SH-SY5Y (cell line): Measurements from ENCODE around the gene LCE2A.
"Not testable (repeated sequence)": the region's sequence is repeated elsewhere in the genome, so short reads cannot be mapped to it uniquely, and the experiment has no call there.

Experiments used
- GATA2 ChIP-seq: IDR thresholded peaks from 2 replicates; pipeline ENCODE4 v1.6.1; 2011; ENCODE audit warnings: mild to moderate bottlenecking, low read depth, low read length
- GATA3 ChIP-seq: IDR thresholded peaks from 2 replicates; pipeline ENCODE4 v1.6.1; 2011; ENCODE audit warnings: low read depth, mild to moderate bottlenecking, low read length, moderate library complexity

Gene LCE2A

GRCh38 chr1:152697701-152698600 lies at the start of gene LCE2A:
Gene LCE2A (plus strand): TSS chr1:152698345. CDS start chr1:152698902, 557 bp downstream.
- TF ChIP-seq GATA2: no peak
- TF ChIP-seq GATA3: no peak

- TF ChIP-seq GATA3 (no peak), GATA2 (no peak)
These were observed 44.0 kb upstream of the LCE2A start for GRCh38 chr1:152654110-152654509.

GRCh38 chr1:152656459-152656858 lies 41.7 kb upstream of the LCE2A start:
- no peak for TF ChIP-seq GATA3
- no peak for TF ChIP-seq GATA2

GRCh38 chr1:152657677-152658076 lies 40.5 kb upstream of the LCE2A start:
- TF ChIP-seq GATA2 (no peak), GATA3 (no peak)

GRCh38 chr1:152658649-152659048 lies 39.5 kb upstream of the LCE2A start:
- no peak for TF ChIP-seq GATA2
- TF ChIP-seq GATA3: no peak

- TF ChIP-seq GATA3: no peak
- no peak for TF ChIP-seq GATA2
These were observed 35.0 kb upstream of the LCE2A start, which contains the start of gene LCE2D for GRCh38 chr1:152663098-152663497. Gene LCE2D (plus strand): TSS chr1:152663380. CDS start chr1:152664106, 726 bp downstream.

GRCh38 chr1:152667648-152668047 lies 30.5 kb upstream of the LCE2A start:
- TF ChIP-seq GATA3: no peak

- TF ChIP-seq GATA3 (no peak), GATA2 (no peak)
These were observed 25.1 kb upstream of the LCE2A start for GRCh38 chr1:152673016-152673415.

GRCh38 chr1:152674983-152675382 lies 23.2 kb upstream of the LCE2A start, which contains the start of gene LCE2C:
Gene LCE2C (plus strand): TSS chr1:152675279. CDS start chr1:152676016, 737 bp downstream.
- not testable (repeated sequence) for TF ChIP-seq GATA2, GATA3

GRCh38 chr1:152679459-152679858 lies 18.7 kb upstream of the LCE2A start:
- no peak for TF ChIP-seq GATA3
- no peak for TF ChIP-seq GATA2

GRCh38 chr1:152681616-152682015 lies 16.5 kb upstream of the LCE2A start:
- TF ChIP-seq GATA2: no peak
- TF ChIP-seq GATA3: no peak

- no peak for TF ChIP-seq GATA2
- no peak for TF ChIP-seq GATA3
These were observed 14.3 kb upstream of the LCE2A start for GRCh38 chr1:152683846-152684245.

GRCh38 chr1:152685823-152686222 lies 12.3 kb upstream of the LCE2A start, which contains the start of gene LCE2B:
Gene LCE2B (plus strand): TSS chr1:152686123. CDS start chr1:152686844, 721 bp downstream.
- not testable (repeated sequence) for TF ChIP-seq GATA3, GATA2

- TF ChIP-seq GATA2 (no peak), GATA3 (no peak)
These were observed 1.6 kb downstream of the LCE2A start for GRCh38 chr1:152699746-152700145.

- no peak for TF ChIP-seq GATA2
These were observed 9.7 kb downstream of the LCE2A start, which contains the start of gene LCE4A for GRCh38 chr1:152707860-152708259. Gene LCE4A (plus strand): TSS chr1:152708160. CDS start chr1:152709076, 916 bp downstream.

- TF ChIP-seq GATA2 (no peak), GATA3 (no peak)
These were observed 20.1 kb downstream of the LCE2A start for GRCh38 chr1:152718238-152718637.

- TF ChIP-seq GATA2 (no peak), GATA3 (no peak)
These were observed 27.1 kb downstream of the LCE2A start for GRCh38 chr1:152725261-152725660.
